Activated naive CD8-positive, alpha-beta T cell treated with anti-CD3 and anti-CD28 coated beads for 36 hours (primary cell): ENCODE data around the gene SPATA21. TPM values are rescaled to one million over a fixed set of nuclear protein-coding genes. Genes with fewer than 3 reads are reported as not detected.
A peak's percentile ranks its signal among the peaks of the same experiment; 100 is the strongest.
"Not testable (repeated sequence)": the region's sequence is repeated elsewhere in the genome, so short reads cannot be mapped to it uniquely, and the experiment has no call there.

Source experiments
- DNase-seq: peaks from one replicate; pipeline ENCODE4 v3.0.0; 2021
- H3K27ac Mint-ChIP-seq: one replicate; pipeline ENCODE4 v1.8.0; 2022; ENCODE audit warnings: mild to moderate bottlenecking, moderate library complexity, mixed read lengths
- H3K27me3 Mint-ChIP-seq: one replicate; pipeline ENCODE4 v1.8.0; 2022; ENCODE audit warnings: mild to moderate bottlenecking, mixed read lengths
- H3K36me3 Mint-ChIP-seq: one replicate; pipeline ENCODE4 v1.8.0; 2021; ENCODE audit warnings: mild to moderate bottlenecking, mixed read lengths
- H3K4me1 Mint-ChIP-seq: one replicate; pipeline ENCODE4 v1.8.0; 2021; ENCODE audit warnings: mixed read lengths
- H3K4me3 Mint-ChIP-seq: one replicate; pipeline ENCODE4 v1.8.0; 2022; ENCODE audit warnings: mild to moderate bottlenecking, moderate library complexity, mixed read lengths
- H3K9me3 Mint-ChIP-seq: one replicate; pipeline ENCODE4 v1.8.0; 2022; ENCODE audit warnings: mixed read lengths
- total RNA-seq, 2 experiments: library from RNA; stranded (reverse); gene quantifications; one replicate each; pipeline ENCODE4 v1.2.3, GENCODE V29; 2021

Gene SPATA21
- total RNA-seq, 2 experiments from 2014 or later, result not detected

GRCh38 chr1:16367258-16367967 is 69.8 kb downstream of the SPATA21 start:
- DNase-seq, result peak; percentile 89
- Mint-ChIP-seq H3K36me3 (peaks cover 33% of the 10 kb centered on the region), H3K4me1 (peaks cover 38% of the 10 kb centered on the region), H3K27ac (peak overlapping the region; percentile 99), H3K9me3 (no peaks in the 10 kb centered on the region), H3K27me3 (no peaks in the 10 kb centered on the region), H3K4me3 (peak overlapping the region; percentile 94)

- Mint-ChIP-seq H3K27ac (peak within 1 kb of the TSS; percentile 99), H3K4me3 (peak within 1 kb of the TSS; percentile 94), H3K4me1 (peaks cover 31% of the 10 kb centered on the region), H3K36me3 (peaks cover 27% of the 10 kb centered on the region), H3K27me3 (no peaks in the 10 kb centered on the region), H3K9me3 (no peaks in the 10 kb centered on the region)
- DNase-seq, result peak; percentile 95
These were observed 70.4 kb downstream of the SPATA21 start, which contains the start of gene SZRD1 for GRCh38 chr1:16366722-16367257. Gene SZRD1, plus strand, starts transcription at chr1:16367242. Its CDS starts 16 bp downstream, at chr1:16367258.

- H3K27ac Mint-ChIP-seq, H3K27me3 Mint-ChIP-seq, H3K9me3 Mint-ChIP-seq, DNase-seq, H3K4me3 Mint-ChIP-seq: not testable (repeated sequence)
- Mint-ChIP-seq H3K36me3 (peaks cover 15% of the 10 kb centered on the region), H3K4me1 (peaks cover 19% of the 10 kb centered on the region)
These were observed 72.1 kb downstream of the SPATA21 start for GRCh38 chr1:16365146-16365498.

- H3K36me3 Mint-ChIP-seq, result no peaks in the 10 kb centered on the region
- peaks cover 3% of the 10 kb centered on the region for H3K4me1 Mint-ChIP-seq
- DNase-seq, result no peak
- H3K4me3 Mint-ChIP-seq, result no peak overlapping the region
- no peaks in the 10 kb centered on the region for H3K27me3 Mint-ChIP-seq
- H3K27ac Mint-ChIP-seq, result no peak overlapping the region
- no peaks in the 10 kb centered on the region for H3K9me3 Mint-ChIP-seq
These were observed 80.4 kb downstream of the SPATA21 start for GRCh38 chr1:16356867-16357266.

GRCh38 chr1:16354619-16355018 is 82.6 kb downstream of the SPATA21 start:
- H3K4me3 Mint-ChIP-seq, result no peak overlapping the region
- H3K9me3 Mint-ChIP-seq, result no peaks in the 10 kb centered on the region
- no peak for DNase-seq
- H3K36me3 Mint-ChIP-seq, result peaks cover 5% of the 10 kb centered on the region
- H3K4me1 Mint-ChIP-seq, result peaks cover 15% of the 10 kb centered on the region
- no peaks in the 10 kb centered on the region for H3K27me3 Mint-ChIP-seq
- no peak overlapping the region for H3K27ac Mint-ChIP-seq

GRCh38 chr1:16352842-16353535 is 84.2 kb downstream of the SPATA21 start:
- H3K4me3 Mint-ChIP-seq, result peak overlapping the region; percentile 90

GRCh38 chr1:16351994-16352841 is 85.0 kb downstream of the SPATA21 start, which contains the start of gene FBXO42:
Gene FBXO42, minus strand, starts transcription at chr1:16352480. Its CDS starts 37,062 bp downstream, at chr1:16315418.
- Mint-ChIP-seq H3K36me3 (peaks cover 7% of the 10 kb centered on the region), H3K9me3 (no peaks in the 10 kb centered on the region), H3K4me3 (peak within 1 kb of the TSS; percentile 90), H3K27ac (peak within 1 kb of the TSS; percentile 93), H3K4me1 (peaks cover 23% of the 10 kb centered on the region), H3K27me3 (no peaks in the 10 kb centered on the region)
- DNase-seq, result peak; percentile 96

More at GRCh38 chr1:16352842-16353535, 84.2 kb downstream of the SPATA21 start:
- H3K27ac Mint-ChIP-seq, result peak overlapping the region; percentile 93
- no peaks in the 10 kb centered on the region for H3K9me3 Mint-ChIP-seq
- peaks cover 7% of the 10 kb centered on the region for H3K36me3 Mint-ChIP-seq
- no peak for DNase-seq
- peaks cover 23% of the 10 kb centered on the region for H3K4me1 Mint-ChIP-seq
- no peaks in the 10 kb centered on the region for H3K27me3 Mint-ChIP-seq

GRCh38 chr1:16351456-16351993 is 85.7 kb downstream of the SPATA21 start:
- Mint-ChIP-seq H3K4me1 (peaks cover 23% of the 10 kb centered on the region), H3K27me3 (no peaks in the 10 kb centered on the region), H3K9me3 (no peaks in the 10 kb centered on the region), H3K36me3 (peaks cover 7% of the 10 kb centered on the region), H3K4me3 (peak overlapping the region; percentile 90), H3K27ac (peak overlapping the region; percentile 93)
- no peak for DNase-seq

GRCh38 chr1:16349847-16350406 is 87.3 kb downstream of the SPATA21 start:
- no peak for DNase-seq
- H3K4me1 Mint-ChIP-seq, result peaks cover 25% of the 10 kb centered on the region
- H3K27ac Mint-ChIP-seq, result peak overlapping the region; percentile 8
- H3K36me3 Mint-ChIP-seq, result peaks cover 7% of the 10 kb centered on the region
- peak overlapping the region; percentile 37 for H3K4me3 Mint-ChIP-seq
- H3K27me3 Mint-ChIP-seq, result no peaks in the 10 kb centered on the region
- no peaks in the 10 kb centered on the region for H3K9me3 Mint-ChIP-seq

Other genes with a start within 250 kb of the SPATA21 start
- gene ARHGEF19, start 224.8 kb downstream of the SPATA21 start, total RNA-seq, result 1 to 10 TPM; 4.4 to 4.5 TPM
- 1 to 10 TPM; 2.2 to 2.5 TPM for gene CPLANE2, start 200.2 kb downstream of the SPATA21 start, total RNA-seq
- gene FBXO42, start 84.9 kb downstream of the SPATA21 start, total RNA-seq, result 10 to 100 TPM; 14.6 to 17.7 TPM
- gene SZRD1, start 70.2 kb downstream of the SPATA21 start, total RNA-seq, result 100 to 1,000 TPM; 190 to 196 TPM
- 10 to 100 TPM; 52.5 to 54.9 TPM for gene NECAP2, start 3.3 kb upstream of the SPATA21 start, total RNA-seq
- 100 to 1,000 TPM; 874 to 961 TPM for gene RNU1-1, start 76.9 kb upstream of the SPATA21 start, total RNA-seq
- 1 to 10 TPM; 5.5 to 5.6 TPM for gene NBPF1, start 176.1 kb upstream of the SPATA21 start, total RNA-seq
- 100 to 1,000 TPM; 874 to 961 TPM for gene RNU1-3, start 229.5 kb upstream of the SPATA21 start, total RNA-seq